ENCODE measurements around the gene PPP5C. TPM values are rescaled to one million over a fixed set of nuclear protein-coding genes. Genes with fewer than 3 reads are reported as not detected.

The PPP5C gene
- polyA plus RNA-seq, 1 experiment, result 123 TPM

- POLR2A ChIA-PET, result no interaction called here
Measured at GRCh38 chr19:46369817-46370216, 22.9 kb downstream of the PPP5C start.

GRCh38 chr19:46371371-46371901 lies 24.5 kb downstream of the PPP5C start:
- H3K4me3 ChIP-seq (ENCODE audit: low read depth, low read length), result no peak overlapping the region
- ChIA-PET CTCF (interaction anchor here (1.1 to 2.3 kb wide), 4 partner anchors 10 to 25 kb away, joined by 3 to 15 read pairs (median 3); partner anchors contain the start of gene PPP5C), POLR2A (no interaction called here)
- no peaks in the 10 kb centered on the region for H3K27me3 ChIP-seq (ENCODE audit: control insufficient read depth, insufficient read depth, low read length)
- H3K36me3 ChIP-seq (ENCODE audit: control insufficient read depth, insufficient read depth, low read length), result peaks cover 4% of the 10 kb centered on the region; the same call in 1 of the 2 replicates
- TF ChIP-seq CTCF (IDR thresholded peaks at IDR 0.05; ENCODE audit: insufficient read depth, low read depth, low read length), result no peak
- DNase-seq (ENCODE audit: low read depth), result no peak

More at GRCh38 chr19:46369817-46370216, 22.9 kb downstream of the PPP5C start:
- TF ChIP-seq CTCF (IDR thresholded peaks at IDR 0.05; ENCODE audit: insufficient read depth, low read depth, low read length), result no peak
- Histone ChIP-seq H3K27me3 (ENCODE audit: control insufficient read depth, insufficient read depth, low read length) (no peaks in the 10 kb centered on the region), H3K4me3 (ENCODE audit: low read depth, low read length) (no peak overlapping the region), H3K36me3 (ENCODE audit: control insufficient read depth, insufficient read depth, low read length) (peaks cover 1% of the 10 kb centered on the region; the same call in 1 of the 2 replicates)
- no peak for DNase-seq (ENCODE audit: low read depth)
- CTCF ChIA-PET, result interaction anchor here (0.9 to 1.5 kb wide), 2 partner anchors 12 to 26 kb away, joined by 3 to 5 read pairs; no protein-coding TSS in a partner anchor

DNA sequence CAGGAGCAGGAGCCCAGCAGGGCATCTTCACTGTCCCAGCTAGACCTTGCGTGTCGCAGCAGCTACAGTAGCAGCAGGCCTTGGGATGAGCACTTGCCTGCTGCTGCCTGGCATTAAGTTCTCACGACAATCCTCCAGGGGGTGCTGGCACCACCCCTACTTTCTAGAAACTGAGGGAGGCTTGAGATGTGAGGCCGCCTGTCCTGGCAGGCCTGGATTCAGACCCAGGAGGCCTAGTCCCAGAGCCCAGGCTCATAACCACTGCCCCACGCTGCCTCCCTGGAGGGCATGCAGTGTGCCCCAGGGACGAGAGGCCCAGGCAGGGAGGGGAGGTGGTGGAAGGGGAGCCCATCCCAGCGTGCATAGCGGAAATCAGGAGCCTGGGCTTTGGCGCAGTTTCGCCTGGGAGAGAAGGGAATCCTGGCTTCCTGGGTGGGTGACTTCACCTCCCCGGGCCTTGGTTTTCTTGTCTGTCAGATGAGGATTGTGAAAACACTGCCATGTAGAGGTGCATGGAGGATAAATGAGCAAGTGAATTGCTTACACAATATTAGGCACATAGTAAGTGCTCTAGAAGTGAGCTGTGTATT lies 26.1 kb downstream of the PPP5C start:
- no peak overlapping the region for H3K4me3 ChIP-seq (ENCODE audit: low read depth, low read length)
- no peak for DNase-seq (ENCODE audit: low read depth)
- POLR2A ChIA-PET, result no interaction called here
- peak; percentile 38 for TF ChIP-seq CTCF (IDR thresholded peaks at IDR 0.05; ENCODE audit: insufficient read depth, low read depth, low read length)
- H3K27me3 ChIP-seq (ENCODE audit: control insufficient read depth, insufficient read depth, low read length), result no peaks in the 10 kb centered on the region
- CTCF ChIA-PET, result interaction anchor here (0.9 to 2.3 kb wide), 8 partner anchors 12 to 92 kb away, joined by 3 to 15 read pairs (median 3); partner anchors contain the start of gene PPP5C
- peaks cover 8% of the 10 kb centered on the region; the same call in 1 of the 2 replicates for H3K36me3 ChIP-seq (ENCODE audit: control insufficient read depth, insufficient read depth, low read length)

DNA sequence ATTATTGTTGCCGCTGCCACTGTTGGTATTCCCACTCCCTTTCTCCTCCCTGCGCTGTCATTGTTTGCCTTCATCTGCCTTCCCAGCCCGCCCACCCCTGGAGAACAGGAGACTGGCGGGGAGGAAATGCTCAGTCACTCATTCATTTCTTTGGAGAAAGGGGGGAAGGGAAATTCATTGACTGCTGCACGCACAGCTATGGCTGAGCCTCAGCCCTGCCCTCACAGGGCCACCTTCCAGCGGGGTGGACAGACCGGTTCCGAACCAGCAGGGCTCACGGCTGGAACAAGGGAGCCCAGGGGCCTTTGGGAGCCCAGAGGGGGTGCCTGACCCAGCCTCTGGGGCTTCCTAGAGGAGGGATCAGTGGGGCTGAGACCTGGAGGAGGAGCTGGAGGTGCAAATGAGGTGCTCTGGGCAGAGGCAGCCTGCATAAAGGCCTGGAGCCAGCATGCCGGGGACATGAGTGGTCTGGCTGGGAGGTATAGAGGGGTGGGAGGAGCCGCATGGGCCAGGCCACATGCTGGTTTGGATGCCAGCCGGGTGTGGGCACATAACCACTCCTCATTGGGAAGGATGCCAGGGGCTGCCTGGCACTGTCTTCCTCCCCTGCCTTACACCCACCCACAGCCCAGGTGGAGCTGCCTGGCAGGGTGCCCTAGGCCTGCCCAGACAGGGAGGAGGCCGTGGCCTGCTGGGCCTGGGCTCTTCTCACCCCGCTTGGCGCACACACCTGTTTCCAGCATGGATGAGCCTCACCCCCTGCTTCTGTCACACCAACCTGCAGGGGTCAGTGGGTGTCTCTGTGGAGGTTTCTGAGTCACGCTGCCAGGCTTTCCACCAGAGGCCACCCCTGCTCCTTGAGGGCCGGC lies 26.8 kb downstream of the PPP5C start:
- ChIA-PET POLR2A (no interaction called here), CTCF (interaction anchor here (2.1 kb wide), 1 partner anchor 12 kb away, joined by 5 read pairs; no protein-coding TSS in a partner anchor)
- no peak for DNase-seq (ENCODE audit: low read depth)
- Histone ChIP-seq H3K36me3 (ENCODE audit: control insufficient read depth, insufficient read depth, low read length) (peaks cover 8% of the 10 kb centered on the region; the same call in 1 of the 2 replicates), H3K27me3 (ENCODE audit: control insufficient read depth, insufficient read depth, low read length) (no peaks in the 10 kb centered on the region), H3K4me3 (ENCODE audit: low read depth, low read length) (no peak overlapping the region)
- no peak for TF ChIP-seq CTCF (IDR thresholded peaks at IDR 0.05; ENCODE audit: insufficient read depth, low read depth, low read length)

Measured in BJ (cell line).